HG03196 (cell line): ENCODE data around the gene MACROD2.
A peak's percentile ranks its signal among the peaks of the same experiment; 100 is the strongest.
"Not testable (repeated sequence)": the region's sequence is repeated elsewhere in the genome, so short reads cannot be mapped to it uniquely, and the experiment has no call there.

Experiments
- ATAC-seq: cut with Tn5 transposase; IDR thresholded peaks from one replicate; pipeline ENCODE4 v1.9.1; 2021; ENCODE audit not compliant: unreplicated experiment

Gene MACROD2

GRCh38 chr20:13995086-13995665 lies at the start of gene MACROD2:
MACROD2 (plus strand) TSS chr20:13995516.
- ATAC-seq = peak; percentile 96

- ATAC-seq = no peak
Observed at GRCh38 chr20:13947719-13948118, 47.6 kb upstream of the MACROD2 start.

GRCh38 chr20:13953227-13953626 lies 42.1 kb upstream of the MACROD2 start:
- no peak for ATAC-seq

GRCh38 chr20:13960119-13960518 lies 35.2 kb upstream of the MACROD2 start:
- ATAC-seq = no peak

- no peak for ATAC-seq
Observed at GRCh38 chr20:13960525-13960924, 34.8 kb upstream of the MACROD2 start.

GRCh38 chr20:13984211-13984610 lies 11.1 kb upstream of the MACROD2 start:
- ATAC-seq = no peak

GRCh38 chr20:13990465-13990864 lies 4.9 kb upstream of the MACROD2 start, which contains the start of gene SEL1L2:
SEL1L2 (minus strand) TSS chr20:13990614; CDS start chr20:13990534, 80 bp downstream.
- ATAC-seq = no peak

GRCh38 chr20:13991311-13991710 lies 4.0 kb upstream of the MACROD2 start:
- no peak for ATAC-seq

- not testable (repeated sequence) for ATAC-seq
Observed at GRCh38 chr20:13991955-13992354, 3.4 kb upstream of the MACROD2 start.

GRCh38 chr20:13995841-13996240 lies 525 bp downstream of the MACROD2 start:
- ATAC-seq = peak; percentile 44

- ATAC-seq = no peak
Observed at GRCh38 chr20:13996265-13996664, 949 bp downstream of the MACROD2 start.

- no peak for ATAC-seq
Observed at GRCh38 chr20:14000917-14001316, 5.6 kb downstream of the MACROD2 start.

GRCh38 chr20:14005996-14006395 lies 10.7 kb downstream of the MACROD2 start:
- no peak for ATAC-seq

GRCh38 chr20:14009208-14009607 lies 13.9 kb downstream of the MACROD2 start:
- ATAC-seq = no peak

- no peak for ATAC-seq
Observed at GRCh38 chr20:14012671-14013070, 17.4 kb downstream of the MACROD2 start.

GRCh38 chr20:14030991-14031390 lies 35.7 kb downstream of the MACROD2 start:
- no peak for ATAC-seq

GRCh38 chr20:14033310-14033709 lies 38.0 kb downstream of the MACROD2 start:
- ATAC-seq = no peak

GRCh38 chr20:14036567-14036966 lies 41.3 kb downstream of the MACROD2 start:
- no peak for ATAC-seq

- not testable (repeated sequence) for ATAC-seq
Observed at GRCh38 chr20:14044712-14045276, 49.5 kb downstream of the MACROD2 start.

GRCh38 chr20:14046534-14046933 lies 51.2 kb downstream of the MACROD2 start:
- ATAC-seq = no peak

GRCh38 chr20:14049111-14049510 lies 53.8 kb downstream of the MACROD2 start:
- peak; percentile 85 for ATAC-seq

- no peak for ATAC-seq
Observed at GRCh38 chr20:14051454-14051853, 56.1 kb downstream of the MACROD2 start.
